ENCODE results near the gene CDH4. TPM values are rescaled to one million over a fixed set of nuclear protein-coding genes. Genes with fewer than 3 reads are reported as not detected.

CDH4 gene
- total and polyA plus RNA-seq, 2 of the 4 experiments (the other 2 are of a cell fraction): 1.6 to 3.5 TPM

GRCh38 chr20:61802721-61803311 lies 550.8 kb downstream of the CDH4 start:
- H2AK9ac ChIP-seq (replicated peaks; ENCODE audit: low read depth, low read length, poor library complexity): no peak overlapping the region
- no TSS peak for BruUV-seq (replicated peaks)

More at GRCh38 chr20:61802721-61803311, 550.8 kb downstream of the CDH4 start:
- Histone ChIP-seq H3K4me3 (ENCODE audit: insufficient read depth, low read depth, low read length) (no peak overlapping the region), H2BK20ac (ENCODE audit: low read depth, low read length) (no peak overlapping the region), H3K27ac (ENCODE audit: insufficient read depth, low read length) (no peak overlapping the region), H3K4me2 (ENCODE audit: low read depth, low read length) (no peak overlapping the region), H3K9me3 (ENCODE audit: control insufficient read depth, insufficient read depth, low read length) (no peaks in the 10 kb centered on the region), H2AK5ac (ENCODE audit: low read depth, low read length) (no peak overlapping the region), H3K23ac (ENCODE audit: low read depth, low read length) (no peak overlapping the region), H3K27me3 (ENCODE audit: control insufficient read depth, insufficient read depth, low read length) (peaks cover 12% of the 10 kb centered on the region; the same call in 1 of the 2 replicates), H3K79me1 (ENCODE audit: low read depth in 1 of 2, low read length in 2 of 2) (no peaks in the 10 kb centered on the region), H2BK15ac (ENCODE audit: low read depth, low read length) (no peak overlapping the region), H2AFZ (replicated peaks; ENCODE audit: low read length, poor library complexity) (no peak overlapping the region), H3K36me3 (ENCODE audit: control insufficient read depth, insufficient read depth, low read length) (no peaks in the 10 kb centered on the region), H4K91ac (ENCODE audit: insufficient read depth, low read depth, low read length) (no peak overlapping the region), H3K4me1 (ENCODE audit: control insufficient read depth, insufficient read depth, low read length) (no peaks in the 10 kb centered on the region), H3K9ac (ENCODE audit: low read depth, low read length) (no peak overlapping the region), H4K5ac (ENCODE audit: low read depth, low read length) (no peak overlapping the region), H2BK5ac (ENCODE audit: low read depth, low read length, poor library complexity, severe bottlenecking) (no peak overlapping the region), H4K20me1 (ENCODE audit: insufficient read depth, low read length) (no peaks in the 10 kb centered on the region), H4K8ac (ENCODE audit: low read depth in 2 of 2, low read length in 2 of 2) (no peak overlapping the region), H3K14ac (replicated peaks; ENCODE audit: low read depth, low read length) (no peak overlapping the region), H2BK120ac (ENCODE audit: low read depth, low read length) (no peak overlapping the region), H3K18ac (ENCODE audit: low read depth, low read length) (no peak overlapping the region), H3K4ac (ENCODE audit: low read depth, low read length) (no peak overlapping the region), H3K9me1 (ENCODE audit: insufficient read depth, low read length) (no peaks in the 10 kb centered on the region), H3K56ac (ENCODE audit: extremely low read depth, insufficient read depth, low read length) (no peak overlapping the region)
- no peak for TF ChIP-seq BHLHE40 (IDR thresholded peaks at IDR 0.05; ENCODE audit: low read depth, low read length)
- TF ChIP-seq POLR2A (IDR thresholded peaks at IDR 0.05; ENCODE audit: low read depth, low read length): no peak
- no peak for TF ChIP-seq SMC3 (IDR thresholded peaks at IDR 0.05; ENCODE audit: low read depth, low read length)
- no peak for TF ChIP-seq FOS (IDR thresholded peaks at IDR 0.05; ENCODE audit: low read depth, low read length)
- no peak for TF ChIP-seq RFX5 (IDR thresholded peaks at IDR 0.05; ENCODE audit: low read depth, low read length)
- TF ChIP-seq, protein P1, sequence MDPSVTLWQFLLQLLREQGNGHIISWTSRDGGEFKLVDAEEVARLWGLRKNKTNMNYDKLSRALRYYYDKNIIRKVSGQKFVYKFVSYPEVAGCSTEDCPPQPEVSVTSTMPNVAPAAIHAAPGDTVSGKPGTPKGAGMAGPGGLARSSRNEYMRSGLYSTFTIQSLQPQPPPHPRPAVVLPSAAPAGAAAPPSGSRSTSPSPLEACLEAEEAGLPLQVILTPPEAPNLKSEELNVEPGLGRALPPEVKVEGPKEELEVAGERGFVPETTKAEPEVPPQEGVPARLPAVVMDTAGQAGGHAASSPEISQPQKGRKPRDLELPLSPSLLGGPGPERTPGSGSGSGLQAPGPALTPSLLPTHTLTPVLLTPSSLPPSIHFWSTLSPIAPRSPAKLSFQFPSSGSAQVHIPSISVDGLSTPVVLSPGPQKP (IDR thresholded peaks at IDR 0.05; ENCODE audit: borderline replicate concordance, low read depth, low read length): no peak
- TF ChIP-seq USF2 (IDR thresholded peaks at IDR 0.05; ENCODE audit: low read depth, low read length): no peak
- no peak for TF ChIP-seq CHD1 (IDR thresholded peaks at IDR 0.05; ENCODE audit: low read depth, low read length)
- no peak for TF ChIP-seq RCOR1 (IDR thresholded peaks at IDR 0.05; ENCODE audit: insufficient replicate concordance, low read length)
- TF ChIP-seq RAD21 (IDR thresholded peaks at IDR 0.05; ENCODE audit: low read length): no peak
- TF ChIP-seq MAZ (IDR thresholded peaks at IDR 0.05; ENCODE audit: borderline replicate concordance, low read depth, low read length): no peak
- TF ChIP-seq MXI1 (IDR thresholded peaks at IDR 0.05; ENCODE audit: borderline replicate concordance, low read depth, low read length): no peak
- TF ChIP-seq MAFK (IDR thresholded peaks at IDR 0.05; ENCODE audit: low read depth, low read length): no peak
- TF ChIP-seq CEBPB (IDR thresholded peaks at IDR 0.05; ENCODE audit: low read depth, low read length): no peak
- intact Hi-C loops (cut with micrococcal nuclease) (no loop called here), in situ Hi-C loops (cut with MboI; ENCODE audit: low sequenced_read_pairs) (no loop called here), dilution Hi-C loops (cut with HindIII; ENCODE audit: low sequenced_read_pairs, unreplicated experiment) (no loop called here)
- CTCF ChIA-PET: no interaction called here
- DNase-seq (no peak), ATAC-seq (ENCODE audit: low read depth) (no peak)
- 82% methylated on average over 11 of the region's 36 CpGs; no CpG with 5 or more reads in 1 of the 2 experiments for WGBS, 2 experiments (ENCODE audit: extremely low coverage in 2 of 2, insufficient read length in 1 of 2)
- POLR2A ChIA-PET (ENCODE audit: unreplicated experiment): no interaction called here

Data from IMR-90 (cell line).